A673 (cell line): ENCODE measurements around the gene PACS1. TPM values are rescaled to one million over a fixed set of nuclear protein-coding genes. Genes with fewer than 3 reads are reported as not detected.
A peak's percentile ranks its signal among the peaks of the same experiment; 100 is the strongest.

Source experiments
- BruUV-seq: library from RNA; stranded (reverse); fragments of 400-500 nt; replicated peaks from 2 replicates; lab custom pipeline; 2021; lab: Mats Ljungman, UMichigan
- CTCF ChIA-PET: fragments of 300-600 bp; sonication (Branson Sonifier 250); formaldehyde crosslinking; loops from one replicate; lab custom pipeline; 2022; ENCODE audit warnings: antibody characterized with exemption; lab: Charles Lee
- POLR2A ChIA-PET: fragments of 300-600 bp; sonication (Branson Sonifier 250); formaldehyde crosslinking; loops from one replicate; lab custom pipeline; 2022; ENCODE audit warnings: antibody characterized with exemption; ENCODE audit not compliant: low non-redundant PET; lab: Charles Lee
- DNase-seq: peaks from one replicate; pipeline ENCODE4 v3.0.0-alpha.2; 2015; ENCODE audit warnings: low spot score
- H3K27ac ChIP-seq: fragments of 200-600 bp; sonication (generic); 2 replicates; pipeline ENCODE4 v1.5.1; 2016; ENCODE audit warnings: mixed run types, low read depth, mild to moderate bottlenecking, mixed read lengths, antibody characterized with exemption, low read length; ENCODE audit not compliant: poor library complexity, severe bottlenecking
- H3K27me3 ChIP-seq: fragments of 200-600 bp; sonication (generic); replicated peaks from 2 replicates; pipeline ENCODE4 v1.6.1; 2017; ENCODE audit warnings: mixed run types, low read depth, mild to moderate bottlenecking, mixed read lengths, antibody characterized with exemption, low read length; ENCODE audit not compliant: insufficient read depth, poor library complexity
- H3K36me3 ChIP-seq: fragments of 200-600 bp; sonication (generic); 2 replicates; pipeline ENCODE4 v1.6.1; 2016; ENCODE audit warnings: mixed run types, mild to moderate bottlenecking, mixed read lengths, antibody characterized with exemption, low read length; ENCODE audit not compliant: insufficient read depth, poor library complexity, severe bottlenecking
- H3K4me1 ChIP-seq: fragments of 200-600 bp; sonication (generic); 2 replicates; pipeline ENCODE4 v1.6.1; 2017; ENCODE audit warnings: mixed run types, mild to moderate bottlenecking, mixed read lengths, antibody characterized with exemption, low read length; ENCODE audit not compliant: insufficient read depth, poor library complexity, severe bottlenecking
- H3K4me3 ChIP-seq: fragments of 200-600 bp; sonication (generic); 2 replicates; pipeline ENCODE4 v1.5.1; 2016; ENCODE audit warnings: low read depth, mixed run types, mild to moderate bottlenecking, mixed read lengths, low read length; ENCODE audit not compliant: poor library complexity, severe bottlenecking
- H3K9me3 ChIP-seq: fragments of 200-600 bp; sonication (generic); 2 replicates; pipeline ENCODE4 v1.6.1; 2016; ENCODE audit warnings: mixed run types, low read depth, mild to moderate bottlenecking, mixed read lengths, antibody characterized with exemption, low read length; ENCODE audit not compliant: poor library complexity, severe bottlenecking
- CTCF ChIP-seq: fragments of 300-800, 200-600 bp; sonication (generic); conservative IDR thresholded peaks from 2 replicates; pipeline ENCODE4 v1.5.1; 2017; ENCODE audit warnings: low read depth, mild to moderate bottlenecking, antibody characterized with exemption, low read length, moderate library complexity, mixed read lengths
- EZH2 ChIP-seq: fragments of 200-600 bp; sonication (generic); IDR thresholded peaks from 2 replicates; pipeline ENCODE4 v1.6.1; 2017; ENCODE audit warnings: borderline replicate concordance, low read depth, mild to moderate bottlenecking, mixed read lengths, antibody characterized with exemption, low read length; ENCODE audit not compliant: poor library complexity, severe bottlenecking
- intact Hi-C: fragments of 100-400 bp; cut with micrococcal nuclease; formaldehyde crosslinking; loops from one replicate; pipeline ENCODE4 v1.10.0; 2022; ENCODE audit not compliant: unreplicated experiment
- total RNA-seq: library from RNA; stranded (reverse); gene quantifications from 2 replicates; pipeline ENCODE4 v1.2.3, GENCODE V29; 2021

The PACS1 gene
- total RNA-seq, 1 experiment from 2014 or later, result 75.7 TPM

GRCh38 chr11:66282468-66283455 is 212.7 kb downstream of the PACS1 start:
- POLR2A ChIA-PET, result no interaction called here
- CTCF ChIA-PET, result interaction anchor here (0.6 to 1.1 kb wide), 5 partner anchors 15 to 241 kb away, joined by 3 to 9 read pairs (median 5); no protein-coding TSS in a partner anchor
- Histone ChIP-seq H3K9me3 (no peaks in the 10 kb centered on the region), H3K27ac (no peak overlapping the region), H3K4me3 (no peak overlapping the region), H3K27me3 (no peaks in the 10 kb centered on the region), H3K36me3 (peaks cover 5% of the 10 kb centered on the region), H3K4me1 (peaks cover 27% of the 10 kb centered on the region)
- no TSS peak for BruUV-seq
- intact Hi-C loops, result loop anchor here (1.0 kb wide), 1 partner anchor 60 kb away; no protein-coding TSS in a partner anchor
- peak; percentile 99 for DNase-seq
- TF ChIP-seq CTCF (peak; percentile 99), EZH2 (no peak)

- H3K9me3 ChIP-seq, result no peaks in the 10 kb centered on the region
- no peak overlapping the region for H3K4me3 ChIP-seq
- DNase-seq, result no peak
- peaks cover 5% of the 10 kb centered on the region for H3K36me3 ChIP-seq
- H3K4me1 ChIP-seq, result peaks cover 31% of the 10 kb centered on the region
- H3K27ac ChIP-seq, result no peak overlapping the region
- ChIA-PET POLR2A (no interaction called here), CTCF (interaction anchor here (0.6 to 0.8 kb wide), 2 partner anchors 11 to 17 kb away, joined by 3 to 7 read pairs; no protein-coding TSS in a partner anchor)
- BruUV-seq, result no TSS peak
- intact Hi-C loops, result no loop called here
- TF ChIP-seq CTCF (peak; percentile 16; the same call in 1 of the 2 replicates), EZH2 (no peak)
- no peaks in the 10 kb centered on the region for H3K27me3 ChIP-seq
These were observed 213.5 kb downstream of the PACS1 start for GRCh38 chr11:66283461-66284105.

- H3K4me1 ChIP-seq, result peaks cover 23% of the 10 kb centered on the region
- CTCF ChIA-PET, result no interaction called here
- no TSS peak for BruUV-seq
- DNase-seq, result no peak
- H3K4me3 ChIP-seq, result no peak overlapping the region
- no peaks in the 10 kb centered on the region for H3K27me3 ChIP-seq
- POLR2A ChIA-PET, result no interaction called here
- H3K9me3 ChIP-seq, result no peaks in the 10 kb centered on the region
- intact Hi-C loops, result no loop called here
- peaks cover 5% of the 10 kb centered on the region for H3K36me3 ChIP-seq
- no peak for TF ChIP-seq EZH2
- TF ChIP-seq CTCF, result no peak
- H3K27ac ChIP-seq, result no peak overlapping the region
These were observed 214.5 kb downstream of the PACS1 start for GRCh38 chr11:66284526-66285078.
